Midbrain (tissue), 1 donor: ENCODE data around the gene TCEAL1.
"Not testable (repeated sequence)": the region's sequence is repeated elsewhere in the genome, so short reads cannot be mapped to it uniquely, and the experiment has no call there.

Experiments
- DNase-seq: peaks from one replicate; lab custom pipeline; 2025; lab: John Stamatoyannopoulos, UW

TCEAL1 gene

DNA sequence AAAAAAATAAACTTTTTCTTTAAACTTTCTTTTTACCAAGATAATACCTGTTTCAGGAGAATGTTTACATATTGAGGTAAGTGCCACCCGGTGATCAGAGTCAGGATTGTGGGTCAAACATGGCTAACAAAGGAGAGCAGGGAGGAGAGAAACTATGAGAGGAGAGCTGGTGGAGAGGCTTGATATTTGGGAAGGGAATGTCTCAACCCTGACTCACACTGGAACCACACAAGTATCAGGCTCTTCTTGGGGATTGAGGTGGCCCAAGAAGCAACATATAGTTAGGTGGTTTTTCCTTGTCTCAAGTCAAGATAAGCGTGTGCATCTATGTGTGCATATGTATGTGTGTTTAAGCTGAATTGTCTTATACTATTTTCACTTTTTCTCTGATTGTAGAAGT, 6.7 kb downstream of the TCEAL1 start:
- DNase-seq: no peak

DNA sequence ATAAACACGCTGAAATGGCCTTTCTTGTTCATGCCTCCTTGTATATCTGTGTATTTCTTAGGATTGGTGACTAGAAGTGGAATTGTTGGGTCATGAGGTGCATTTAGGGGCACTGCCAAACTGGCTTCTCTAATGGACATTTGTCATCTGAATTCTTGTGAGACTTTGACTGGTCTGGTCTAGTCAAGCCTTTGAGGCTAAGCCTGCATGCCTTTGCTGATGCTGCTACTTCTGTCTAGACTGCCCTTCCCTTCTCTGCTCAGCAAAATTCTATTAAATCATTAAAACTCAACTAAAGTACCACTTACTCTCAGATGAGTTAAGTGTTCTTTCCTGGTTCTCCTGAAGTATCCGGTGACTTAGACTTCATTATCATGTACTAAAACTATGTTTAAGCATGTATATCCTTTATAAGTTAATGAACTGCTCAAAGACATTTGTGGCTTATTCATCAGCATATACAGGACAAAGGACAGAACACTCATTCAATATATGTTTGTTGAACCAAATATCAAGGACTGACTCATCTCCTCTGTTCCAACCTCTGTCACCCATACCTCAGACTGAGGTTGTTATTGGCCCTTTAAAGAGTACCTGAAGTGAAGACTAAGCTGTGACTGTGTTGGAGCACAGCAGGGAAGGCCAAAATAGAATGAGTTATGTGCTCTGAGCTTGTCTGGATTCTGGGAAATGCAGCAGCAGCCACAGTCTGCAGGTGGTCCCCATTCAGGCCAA, 9.0 kb downstream of the TCEAL1 start:
- DNase-seq: no peak

DNA sequence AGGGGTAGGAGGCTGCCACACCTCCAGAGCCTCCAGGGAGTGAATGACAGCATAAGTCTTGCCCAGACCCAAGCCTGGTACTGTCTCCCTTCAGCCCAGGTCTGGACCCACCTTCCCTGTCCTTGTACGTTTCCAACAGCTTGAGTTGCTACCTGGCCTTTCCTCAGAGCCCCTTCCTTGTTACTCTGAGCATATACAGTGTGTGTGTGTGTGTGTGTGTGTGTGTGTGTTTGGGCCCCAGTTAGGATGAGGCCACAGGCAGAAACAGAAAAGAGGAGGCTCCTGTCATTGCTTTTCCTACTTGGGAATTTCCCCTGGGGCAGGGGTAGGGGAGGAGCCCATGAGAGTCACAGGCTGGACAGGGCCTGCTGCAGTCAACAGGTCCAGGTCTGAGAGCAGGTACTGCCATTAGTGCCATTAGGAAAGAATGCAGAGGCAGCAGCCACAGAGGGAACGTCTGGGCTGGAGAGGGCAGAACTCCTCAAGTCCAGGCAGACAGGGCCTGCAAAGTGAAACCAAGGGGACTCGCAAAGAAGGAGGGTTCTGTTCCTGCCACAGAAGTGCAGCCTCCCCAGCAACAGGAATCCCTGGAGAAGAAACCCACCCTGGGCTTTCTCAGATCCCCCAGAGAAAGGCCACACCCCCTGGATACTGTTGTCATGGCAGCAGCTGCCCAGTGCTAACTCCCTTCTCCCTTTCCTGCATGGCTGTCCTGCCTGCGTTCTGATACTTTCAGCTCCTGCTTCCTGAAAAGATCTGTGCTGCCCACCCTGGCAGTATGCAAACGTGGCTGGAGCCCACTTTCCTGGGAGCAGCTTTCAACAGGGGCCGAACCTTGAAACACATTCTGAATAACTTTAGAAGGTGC, 9.9 kb downstream of the TCEAL1 start:
- not testable (repeated sequence) for DNase-seq

DNA sequence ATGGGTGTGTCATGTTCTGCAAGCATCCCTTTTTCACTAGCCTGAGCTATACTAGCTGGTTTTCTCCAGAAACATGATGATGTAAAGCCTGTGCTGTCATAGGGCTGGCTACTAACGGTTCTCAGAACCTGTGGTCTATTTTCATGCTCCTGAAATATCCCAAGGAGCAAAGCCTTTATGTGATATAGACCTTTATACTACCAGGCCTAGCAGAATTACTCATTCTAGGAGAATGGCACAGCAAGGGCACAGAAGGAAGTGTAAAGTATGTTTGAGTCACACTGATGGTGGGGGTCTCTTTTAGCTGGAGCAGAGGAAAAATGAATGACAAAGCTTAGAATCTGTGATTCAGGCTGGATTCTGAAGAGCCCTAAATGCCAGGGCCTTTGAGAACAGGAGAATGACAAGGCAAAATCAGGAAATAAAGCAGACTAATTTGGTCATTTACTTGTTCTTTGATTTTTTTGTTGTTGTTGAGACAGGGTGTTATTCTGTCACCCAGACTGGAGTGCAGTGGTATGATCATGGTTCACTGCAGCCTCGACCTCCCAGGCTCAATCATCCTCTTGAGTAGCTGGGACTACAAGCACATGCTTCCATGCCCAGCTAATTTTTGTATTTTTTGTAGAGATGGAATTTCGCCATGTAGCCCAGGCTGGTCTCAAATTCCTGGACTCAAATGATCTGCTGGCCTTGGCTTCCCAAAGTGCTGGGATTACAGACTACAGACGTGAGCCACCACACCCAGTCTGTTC, 11.8 kb downstream of the TCEAL1 start:
- no peak for DNase-seq

DNA sequence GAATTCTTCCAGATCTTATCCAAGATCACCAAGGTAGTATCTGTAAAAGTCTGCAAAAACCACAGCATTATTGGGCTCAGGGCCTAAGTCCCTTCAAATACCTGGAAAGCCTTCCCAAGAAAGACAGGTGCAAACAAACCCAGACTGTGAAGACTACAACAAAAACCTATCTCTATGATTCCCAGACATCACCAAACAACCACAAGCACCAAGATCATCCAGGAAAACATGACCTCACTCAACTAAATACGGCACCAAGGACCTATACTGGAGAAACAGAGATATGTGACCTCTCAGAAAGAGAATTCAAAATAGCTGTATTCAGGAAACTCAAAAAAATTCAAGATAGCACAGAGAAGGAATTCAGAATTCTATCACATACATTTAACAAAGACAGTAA, 15.3 kb downstream of the TCEAL1 start:
- DNase-seq: no peak

DNA sequence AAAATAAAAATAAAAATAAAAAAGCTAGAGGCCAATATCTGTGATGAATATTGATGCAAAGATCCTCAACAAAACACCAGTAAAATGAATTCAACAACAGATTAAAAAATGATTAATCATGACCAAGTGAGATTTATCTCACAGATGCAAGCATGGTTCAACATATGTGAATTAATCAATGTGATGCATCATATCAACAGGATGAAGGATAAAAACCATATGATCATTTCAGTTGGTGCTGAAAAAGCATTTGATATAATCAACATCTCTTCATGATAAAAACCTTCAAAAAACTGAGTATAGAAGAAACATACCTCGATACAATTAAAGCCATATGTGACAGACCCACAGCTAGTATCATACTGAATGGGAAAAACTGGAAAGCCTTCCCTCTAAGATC, 18.9 kb downstream of the TCEAL1 start:
- DNase-seq: no peak

DNA sequence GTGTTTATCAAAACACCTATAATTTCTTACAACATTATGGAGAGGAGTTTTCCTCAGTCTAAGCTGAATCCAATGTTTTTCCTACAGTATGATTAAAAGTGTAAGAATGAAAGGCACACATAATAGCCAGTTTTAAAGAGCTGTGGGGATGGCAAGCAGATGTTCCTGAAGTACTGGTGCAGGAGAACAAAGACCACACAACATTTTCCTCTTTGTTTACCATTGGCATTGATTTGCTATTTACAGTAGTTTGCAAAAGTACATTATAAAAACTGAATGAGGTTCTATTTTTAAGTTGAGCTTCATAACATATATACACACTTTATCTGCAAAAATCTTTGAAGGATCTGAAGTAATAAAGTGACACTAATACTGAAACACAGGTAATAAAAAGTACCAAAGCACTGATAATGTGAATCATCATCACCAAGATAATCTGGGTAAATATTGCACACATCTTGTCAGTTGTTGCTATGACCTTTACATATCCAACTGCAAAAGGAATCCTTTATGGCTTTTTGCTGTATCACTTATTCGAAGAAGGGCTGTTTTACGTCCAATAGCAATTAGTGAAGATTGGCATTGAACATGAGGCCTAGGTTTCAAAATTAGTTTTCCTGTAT, 22.5 kb downstream of the TCEAL1 start:
- no peak for DNase-seq

DNA sequence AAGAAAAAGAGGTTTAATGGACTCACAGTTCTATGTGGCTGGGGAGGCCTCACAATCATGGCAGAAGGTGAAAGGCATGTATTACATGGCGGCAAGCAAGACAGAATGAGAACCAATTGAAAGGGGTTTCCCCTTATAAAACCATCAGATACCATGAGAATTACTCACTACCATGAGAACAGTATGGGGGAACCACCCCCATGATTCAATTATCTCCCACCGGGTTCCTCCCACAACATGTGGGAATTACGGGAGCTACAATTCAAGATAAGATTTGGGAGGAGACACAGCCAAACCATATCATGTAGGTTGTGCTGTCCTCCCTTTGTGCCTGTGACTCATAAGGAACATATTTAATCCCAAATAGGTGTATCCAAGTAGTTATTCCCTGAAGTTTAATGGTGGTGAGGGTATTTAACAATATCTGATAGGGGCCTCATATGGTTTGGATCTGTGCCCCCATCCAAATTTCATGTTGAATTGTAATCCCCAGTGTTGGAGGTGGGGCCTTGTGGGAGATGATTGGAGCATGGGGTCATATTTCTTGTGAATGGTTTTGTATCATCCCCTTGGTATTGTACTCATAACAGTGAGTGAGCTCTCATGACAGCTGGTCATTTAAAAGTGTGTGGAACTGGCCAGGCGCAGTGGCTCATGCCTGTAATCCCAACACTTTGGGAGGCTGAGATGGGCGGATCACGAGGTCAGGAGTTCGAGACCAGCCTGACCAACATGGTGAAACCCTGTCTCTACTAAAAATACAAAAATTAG, 26.6 kb downstream of the TCEAL1 start:
- DNase-seq: not testable (repeated sequence)

DNA sequence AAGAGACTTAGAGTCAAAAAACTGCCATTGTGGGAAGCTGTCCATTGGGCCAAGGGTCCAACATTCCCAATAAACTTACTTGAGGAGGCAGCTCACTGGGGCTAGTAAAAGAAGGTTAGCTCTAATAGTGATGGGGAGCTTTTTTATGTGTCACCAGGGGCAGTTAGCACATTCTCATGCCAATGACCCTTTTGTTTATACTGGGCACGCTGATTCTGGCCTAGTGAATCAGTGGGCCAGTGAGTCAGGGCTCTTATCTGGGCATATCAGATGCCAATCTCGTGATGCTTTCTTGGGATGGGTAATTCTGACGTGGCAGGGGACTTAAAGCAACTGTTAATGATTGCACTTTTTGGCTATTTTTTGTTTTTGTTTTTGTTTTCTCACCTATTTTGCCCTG, 27.8 kb downstream of the TCEAL1 start:
- DNase-seq: no peak

DNA sequence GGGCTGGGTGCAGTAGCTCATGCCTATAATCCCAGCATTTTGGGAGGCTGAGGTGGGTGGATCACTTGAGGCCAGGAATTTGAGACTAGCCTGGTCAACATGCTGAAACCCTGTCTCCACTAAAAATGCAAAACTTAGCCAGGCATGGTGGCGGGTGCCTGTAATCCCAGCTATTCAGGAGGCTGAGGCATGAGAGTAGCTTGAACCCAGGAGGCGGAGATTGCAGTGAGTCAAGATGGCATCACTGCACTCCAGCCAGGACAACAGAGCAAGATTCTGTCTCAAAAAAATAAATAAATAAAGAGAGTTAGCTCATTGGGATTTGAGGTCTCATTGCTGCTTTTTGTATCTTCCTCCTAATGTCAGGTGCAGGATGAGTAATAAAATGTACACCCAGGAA, 28.3 kb downstream of the TCEAL1 start:
- DNase-seq: not testable (repeated sequence)

DNA sequence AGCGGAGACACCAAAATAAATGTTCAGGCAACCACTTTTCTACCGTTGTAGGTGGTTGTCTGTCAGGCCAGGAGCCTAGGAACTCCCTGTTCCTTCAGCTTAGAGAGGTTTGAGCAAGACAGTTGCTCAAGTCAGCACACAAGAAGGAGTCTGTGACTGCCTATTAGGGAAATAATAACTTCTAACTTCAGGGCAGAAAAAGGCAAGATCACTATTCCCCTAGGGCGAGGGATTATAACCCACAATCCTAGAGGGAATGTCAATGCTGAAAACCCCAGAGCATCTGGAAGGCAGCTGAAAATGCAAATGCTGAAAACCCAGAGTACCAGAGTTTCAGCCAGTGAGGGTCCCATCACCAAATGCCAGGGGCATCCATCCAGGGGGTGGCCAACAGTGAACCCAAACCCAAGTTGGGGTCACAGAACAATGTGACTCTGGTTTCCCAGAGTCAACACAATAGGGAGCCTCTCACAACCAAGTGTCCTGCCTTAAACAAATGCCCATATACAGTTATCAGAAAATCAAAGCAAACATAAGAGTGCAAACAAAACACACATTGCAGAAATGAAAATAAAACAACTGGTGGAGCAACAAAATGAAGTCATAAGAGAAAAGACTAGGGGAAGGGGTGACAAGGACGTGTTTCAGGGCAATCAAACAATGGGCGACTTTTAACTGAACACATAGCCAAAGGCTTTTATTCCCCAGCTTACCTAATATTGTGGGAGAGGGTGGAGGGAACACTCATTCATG, 30.1 kb downstream of the TCEAL1 start:
- no peak for DNase-seq

DNA sequence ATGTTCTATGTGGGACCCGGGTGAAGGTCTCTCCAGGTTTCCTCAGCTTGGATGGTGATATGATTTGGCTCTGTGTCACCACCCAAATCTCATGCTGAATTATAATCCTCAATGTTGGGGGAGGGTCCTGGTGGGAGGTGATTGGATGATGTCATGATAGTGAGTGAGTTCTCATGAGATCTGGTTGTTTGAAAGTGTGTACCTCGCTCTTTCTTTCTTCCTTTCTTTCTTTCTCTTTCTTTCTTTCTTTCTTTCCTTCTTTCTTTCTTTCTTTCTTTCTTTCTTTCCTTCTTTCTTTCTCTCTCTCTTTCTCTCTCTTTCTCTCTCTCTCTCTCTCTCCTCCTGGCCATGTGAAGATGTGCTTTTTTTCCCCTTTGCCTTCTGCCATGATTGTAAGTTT, 30.7 kb downstream of the TCEAL1 start:
- DNase-seq: not testable (repeated sequence)

DNA sequence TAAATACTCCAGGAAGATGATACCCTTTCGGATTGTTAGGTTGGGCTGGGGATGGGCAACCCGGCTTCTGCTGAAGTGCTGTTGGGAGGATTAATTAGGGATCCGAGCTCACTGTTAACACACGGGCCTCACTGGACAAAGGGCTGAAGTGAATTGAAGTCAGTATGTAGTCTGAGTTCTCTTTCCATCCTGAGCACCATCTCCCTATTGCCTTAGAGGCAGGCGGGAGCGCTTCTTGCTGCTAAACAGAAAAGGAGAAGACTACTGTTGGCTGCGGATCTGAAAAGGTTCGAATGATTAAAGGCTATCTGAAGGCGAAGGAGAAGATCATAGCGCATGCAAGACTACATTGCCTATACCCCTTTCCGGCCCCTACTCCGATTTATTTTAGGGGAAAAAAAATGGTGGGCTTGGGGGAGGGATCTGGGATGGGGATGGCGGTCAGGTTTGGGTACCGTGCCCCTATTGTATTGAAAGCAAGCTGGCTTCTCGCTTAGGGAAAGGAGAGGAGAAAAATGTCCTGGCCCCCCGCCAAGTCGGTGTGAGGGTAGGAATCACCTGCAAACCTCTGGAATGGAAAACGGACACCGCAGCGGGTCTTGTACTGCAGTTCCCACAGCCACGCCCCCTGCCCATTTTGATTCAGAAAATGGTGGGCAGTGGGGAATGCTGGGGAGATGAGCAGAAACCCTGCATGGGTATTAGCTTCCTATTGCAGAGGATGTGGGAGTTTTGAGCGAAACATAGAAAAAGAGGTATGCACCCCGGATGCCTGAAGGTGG, 35.4 kb downstream of the TCEAL1 start:
- no peak for DNase-seq

DNA sequence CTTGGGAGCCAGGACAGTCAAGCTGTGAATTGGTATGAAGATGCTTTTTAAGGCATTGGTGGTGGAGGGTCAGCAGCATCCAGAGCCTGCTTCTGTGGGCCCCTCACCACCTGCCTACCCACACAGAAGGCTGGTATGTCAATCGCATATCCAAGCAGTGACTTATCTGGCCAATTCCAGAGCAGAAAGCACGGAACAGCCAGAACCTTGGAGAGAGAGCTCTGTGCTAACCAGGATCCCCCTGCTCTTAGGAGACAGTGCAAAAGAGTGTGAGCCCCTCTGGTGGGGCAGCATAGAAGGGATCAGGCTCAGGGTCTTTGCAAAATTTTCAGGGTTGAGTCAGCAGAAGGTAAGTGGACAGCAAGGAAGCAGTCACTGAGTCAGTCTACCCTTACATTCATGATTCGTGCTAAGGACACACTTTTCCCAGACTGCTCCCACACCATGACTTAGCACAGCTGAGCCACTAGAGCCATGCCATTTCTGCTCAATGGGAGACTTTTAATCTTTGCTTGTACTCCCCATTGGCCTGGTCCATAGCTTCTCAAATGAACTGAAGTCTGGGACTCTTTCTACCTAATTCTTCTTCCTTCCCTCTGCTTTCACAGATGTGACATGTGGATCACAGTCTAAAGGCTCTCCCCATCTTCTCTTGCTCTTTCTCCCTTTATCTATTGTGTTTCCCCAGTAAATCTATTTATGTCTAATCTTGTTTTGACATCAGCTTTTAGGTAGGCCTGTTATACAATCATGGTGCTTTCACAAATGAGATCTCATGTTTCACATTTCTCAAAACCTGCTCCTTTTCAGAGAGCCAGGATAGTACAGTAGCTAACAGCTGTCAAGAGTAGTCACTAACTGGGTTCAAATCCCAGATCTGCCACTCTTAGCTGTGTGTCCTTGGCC, 37.7 kb downstream of the TCEAL1 start:
- DNase-seq: no peak

DNA sequence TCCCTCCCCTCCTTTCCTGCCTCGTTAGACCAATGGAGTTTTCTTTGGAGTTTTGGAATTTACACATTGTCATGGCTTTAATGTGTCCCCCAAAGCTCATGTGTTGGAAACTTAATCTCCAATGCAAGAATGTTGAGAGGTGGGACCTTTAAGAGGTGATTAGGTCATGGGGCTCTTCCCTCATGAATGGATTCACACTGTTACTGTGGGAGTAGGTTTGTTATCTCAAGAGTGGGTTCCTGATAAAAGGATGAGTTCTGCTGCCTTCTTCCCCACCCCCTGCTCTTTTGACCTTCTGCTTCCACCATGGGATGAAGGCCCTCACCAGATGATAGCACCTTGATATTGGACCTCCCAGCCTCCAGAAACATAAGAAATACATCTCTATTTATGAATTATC, 41.0 kb downstream of the TCEAL1 start:
- no peak for DNase-seq

DNA sequence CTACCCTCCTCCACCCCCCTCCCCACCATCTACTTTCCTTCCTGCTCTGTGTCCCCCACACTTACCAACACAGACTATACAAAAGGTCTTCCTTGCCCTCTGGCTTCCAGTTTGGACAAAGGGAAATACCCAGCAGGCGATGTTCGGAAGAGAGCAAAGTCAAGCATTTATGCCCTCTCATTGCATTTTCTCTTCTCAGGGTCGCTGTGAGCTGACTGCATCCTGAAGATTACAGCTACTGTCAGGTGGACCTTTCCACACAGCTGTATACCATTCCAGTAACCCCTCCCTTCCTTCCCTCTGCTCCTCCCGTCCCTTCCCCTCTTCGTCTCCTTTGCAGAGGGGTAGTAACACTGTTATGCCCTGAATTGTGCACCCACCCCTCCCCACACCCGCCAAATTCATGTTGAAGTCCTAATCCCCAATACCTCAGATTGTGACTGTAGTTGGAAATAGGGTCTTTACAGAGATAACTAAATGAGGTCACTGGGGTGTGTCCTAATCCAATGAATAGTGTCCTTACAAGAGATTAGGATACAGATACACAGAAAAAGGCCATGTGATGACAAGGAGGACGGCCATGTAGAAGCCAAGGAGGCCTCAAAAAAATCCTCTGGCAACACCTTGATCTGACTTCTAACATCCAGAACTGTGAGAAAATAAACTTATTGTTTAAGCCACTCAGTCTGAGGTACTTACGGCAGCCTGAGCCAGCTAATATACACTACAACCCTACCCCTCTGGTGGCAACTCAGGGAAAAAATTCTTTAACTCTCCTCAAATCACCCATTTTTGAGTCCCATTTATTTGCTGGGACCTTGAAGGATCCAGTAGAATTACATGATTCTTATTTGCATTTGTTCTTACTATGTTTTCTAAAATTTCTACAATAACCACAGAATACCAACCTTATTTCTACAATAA, 46.0 kb downstream of the TCEAL1 start:
- no peak for DNase-seq

DNA sequence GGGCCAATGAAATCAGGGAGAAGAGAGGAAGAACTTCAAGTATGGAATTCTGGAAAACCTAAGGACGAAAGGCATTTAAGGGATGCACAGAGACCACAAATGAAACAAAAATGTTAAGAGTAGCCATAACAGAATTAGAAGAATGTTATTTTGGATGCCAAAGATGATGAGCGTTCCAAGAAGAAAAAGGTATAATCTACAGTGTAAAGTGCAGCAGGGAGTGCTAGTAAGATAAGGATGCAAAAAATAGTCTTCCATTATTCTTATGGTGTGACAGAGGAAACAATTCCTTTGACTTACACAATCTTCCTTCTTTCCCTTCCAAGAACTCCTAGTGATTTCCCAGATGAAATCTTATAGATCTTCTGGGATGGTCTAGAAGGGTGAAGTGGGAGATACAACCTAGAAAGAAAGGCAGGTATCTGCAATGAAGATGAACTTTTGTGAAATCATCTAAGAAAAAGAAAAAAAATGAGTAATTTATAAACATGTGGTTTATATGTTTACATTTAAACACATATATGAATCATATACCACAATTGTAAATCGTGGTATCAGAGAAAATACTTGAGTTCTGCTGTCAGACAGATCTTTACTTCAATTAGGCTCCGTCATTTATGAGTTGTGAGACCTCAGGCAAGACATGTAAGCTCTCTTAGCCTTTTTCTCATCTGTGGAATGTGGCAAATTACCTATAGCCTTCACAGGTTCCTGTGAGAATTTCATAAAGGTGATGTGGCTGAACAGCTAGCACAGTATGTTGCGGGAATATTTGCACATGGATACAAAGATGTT, 49.6 kb downstream of the TCEAL1 start:
- DNase-seq: no peak
